ENCODE data around the gene SLX4.

DNA sequence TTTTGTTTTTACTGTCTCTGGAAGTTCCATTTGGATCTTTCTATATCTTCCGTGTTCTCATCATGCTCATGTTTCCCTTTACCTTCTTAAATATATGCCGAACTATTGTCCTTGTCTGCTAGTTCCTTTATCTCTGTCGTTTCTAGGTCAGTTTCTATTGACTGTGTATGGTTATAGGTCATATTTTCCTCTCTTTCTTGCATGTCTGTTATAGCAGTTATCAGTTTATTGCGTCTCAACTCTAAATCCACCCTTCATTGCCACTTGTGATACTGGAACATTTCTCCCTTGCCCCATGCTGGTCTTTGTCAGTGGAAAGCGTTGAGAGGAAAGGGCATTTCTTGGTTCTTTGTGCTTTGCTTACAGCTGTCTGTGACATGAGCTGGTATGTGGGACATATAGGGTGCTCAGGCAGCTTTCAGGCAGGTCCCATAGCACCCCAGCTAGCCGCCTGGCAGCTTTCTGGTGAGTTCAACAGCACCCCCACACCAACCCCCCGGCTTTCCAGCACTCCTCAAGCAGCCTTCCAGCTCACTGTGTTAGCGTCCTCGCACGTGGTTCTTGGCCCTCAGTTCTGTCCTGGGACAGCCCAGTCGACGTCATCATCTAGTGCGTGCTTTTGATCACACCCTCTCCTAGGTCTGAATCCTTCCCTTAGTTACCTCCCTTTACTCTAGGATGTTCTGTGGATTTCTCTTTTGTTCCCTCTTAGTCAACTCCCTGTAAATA, 27.7 kb upstream of the SLX4 start:
- TF ChIP-seq, protein P1, sequence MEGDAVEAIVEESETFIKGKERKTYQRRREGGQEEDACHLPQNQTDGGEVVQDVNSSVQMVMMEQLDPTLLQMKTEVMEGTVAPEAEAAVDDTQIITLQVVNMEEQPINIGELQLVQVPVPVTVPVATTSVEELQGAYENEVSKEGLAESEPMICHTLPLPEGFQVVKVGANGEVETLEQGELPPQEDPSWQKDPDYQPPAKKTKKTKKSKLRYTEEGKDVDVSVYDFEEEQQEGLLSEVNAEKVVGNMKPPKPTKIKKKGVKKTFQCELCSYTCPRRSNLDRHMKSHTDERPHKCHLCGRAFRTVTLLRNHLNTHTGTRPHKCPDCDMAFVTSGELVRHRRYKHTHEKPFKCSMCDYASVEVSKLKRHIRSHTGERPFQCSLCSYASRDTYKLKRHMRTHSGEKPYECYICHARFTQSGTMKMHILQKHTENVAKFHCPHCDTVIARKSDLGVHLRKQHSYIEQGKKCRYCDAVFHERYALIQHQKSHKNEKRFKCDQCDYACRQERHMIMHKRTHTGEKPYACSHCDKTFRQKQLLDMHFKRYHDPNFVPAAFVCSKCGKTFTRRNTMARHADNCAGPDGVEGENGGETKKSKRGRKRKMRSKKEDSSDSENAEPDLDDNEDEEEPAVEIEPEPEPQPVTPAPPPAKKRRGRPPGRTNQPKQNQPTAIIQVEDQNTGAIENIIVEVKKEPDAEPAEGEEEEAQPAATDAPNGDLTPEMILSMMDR (IDR thresholded peaks at IDR 0.05) = no peak
- no peak for TF ChIP-seq POLR2A (IDR thresholded peaks at IDR 0.05)
- no peak for TF ChIP-seq POLR2AphosphoS5 (IDR thresholded peaks at IDR 0.05)

Measured in upper lobe of left lung (tissue), 4 donors.